ENCODE results near the gene ZNF532. TPM values are rescaled to one million over a fixed set of nuclear protein-coding genes. Genes with fewer than 3 reads are reported as not detected.

Gene ZNF532
- total RNA-seq (ENCODE audit: low replicate concordance) = 121 and 137 TPM in 2 replicates

GRCh38 chr18:58864146-58865032 lies at the start of gene ZNF532:
ZNF532 (plus strand) TSS chr18:58864877. CDS start in a region left out here.
- Histone ChIP-seq H2AFZ (replicated peaks) (no peak within 1 kb of the TSS), H3F3A (ENCODE audit: low read depth) (peaks cover 71% of the 10 kb centered on the region), H3K4me1 (peaks cover 73% of the 10 kb centered on the region), H3K79me2 (ENCODE audit: low read depth) (peaks cover 74% of the 10 kb centered on the region), H3K36me3 (peaks cover 17% of the 10 kb centered on the region), H3K27ac (peak within 1 kb of the TSS; percentile 98), H4K20me1 (ENCODE audit: low read depth) (peaks cover 30% of the 10 kb centered on the region), H3K9ac (peak within 1 kb of the TSS; percentile 41), H3K9me3 (ENCODE audit: low read depth) (peaks cover 9% of the 10 kb centered on the region), H3K4me3 (peak within 1 kb of the TSS; percentile 54), H3K27me3 (no peaks in the 10 kb centered on the region), H3K4me2 (peak within 1 kb of the TSS; percentile 81)
- TF ChIP-seq EZH2phosphoT487 (IDR thresholded peaks at IDR 0.05) = no peak
- no peak for TF ChIP-seq CTCF (IDR thresholded peaks at IDR 0.05)
- no peak for TF ChIP-seq EZH2 (IDR thresholded peaks at IDR 0.05)
- Mint-ChIP-seq H3K4me1 (peaks cover 82% of the 10 kb centered on the region), H3K4me3 (peak within 1 kb of the TSS; percentile 87), H3K9me3 (peaks cover 10% of the 10 kb centered on the region), H3K36me3 (peaks cover 41% of the 10 kb centered on the region), H3K27me3 (ENCODE audit: insufficient read depth, low read depth) (peaks cover 3% of the 10 kb centered on the region), H3K27ac (peak within 1 kb of the TSS; percentile 100)
- peak; percentile 84 for DNase-seq (ENCODE audit: low spot score)

- Mint-ChIP-seq H3K9me3 (peaks cover 5% of the 10 kb centered on the region), H3K36me3 (peaks cover 3% of the 10 kb centered on the region), H3K4me3 (no peak overlapping the region), H3K27me3 (ENCODE audit: insufficient read depth, low read depth) (peaks cover 7% of the 10 kb centered on the region), H3K27ac (peak overlapping the region; percentile 4), H3K4me1 (peaks cover 30% of the 10 kb centered on the region)
- Histone ChIP-seq H3K27me3 (no peaks in the 10 kb centered on the region), H3K4me3 (no peak overlapping the region), H3K4me1 (peaks cover 4% of the 10 kb centered on the region), H3K4me2 (no peak overlapping the region), H3K79me2 (ENCODE audit: low read depth) (no peaks in the 10 kb centered on the region), H3K9ac (no peak overlapping the region), H4K20me1 (ENCODE audit: low read depth) (no peaks in the 10 kb centered on the region), H3F3A (ENCODE audit: low read depth) (peaks cover 6% of the 10 kb centered on the region), H2AFZ (replicated peaks) (peak overlapping the region; percentile 44), H3K9me3 (ENCODE audit: low read depth) (no peaks in the 10 kb centered on the region), H3K27ac (no peak overlapping the region), H3K36me3 (no peaks in the 10 kb centered on the region)
- no peak for TF ChIP-seq EZH2 (IDR thresholded peaks at IDR 0.05)
- no peak for TF ChIP-seq CTCF (IDR thresholded peaks at IDR 0.05)
- no peak for TF ChIP-seq EZH2phosphoT487 (IDR thresholded peaks at IDR 0.05)
- DNase-seq (ENCODE audit: low spot score) = no peak
These were observed 45.6 kb upstream of the ZNF532 start for GRCh38 chr18:58819051-58819450.

GRCh38 chr18:58820251-58820650 lies 44.4 kb upstream of the ZNF532 start:
- no peaks in the 10 kb centered on the region for H3K36me3 Mint-ChIP-seq
- peaks cover 3% of the 10 kb centered on the region for H3K27me3 Mint-ChIP-seq (ENCODE audit: insufficient read depth, low read depth)
- H3K27ac Mint-ChIP-seq = peak overlapping the region; percentile 10
- no peak for DNase-seq (ENCODE audit: low spot score)
- TF ChIP-seq EZH2 (IDR thresholded peaks at IDR 0.05) (no peak), CTCF (IDR thresholded peaks at IDR 0.05) (no peak), EZH2phosphoT487 (IDR thresholded peaks at IDR 0.05) (no peak)
- peaks cover 25% of the 10 kb centered on the region for H3K4me1 Mint-ChIP-seq
- Histone ChIP-seq H4K20me1 (ENCODE audit: low read depth) (no peaks in the 10 kb centered on the region), H3K4me3 (no peak overlapping the region), H3K4me2 (no peak overlapping the region), H3K4me1 (peaks cover 4% of the 10 kb centered on the region), H2AFZ (replicated peaks) (no peak overlapping the region), H3K36me3 (no peaks in the 10 kb centered on the region), H3K9ac (no peak overlapping the region), H3K9me3 (ENCODE audit: low read depth) (no peaks in the 10 kb centered on the region), H3K79me2 (ENCODE audit: low read depth) (no peaks in the 10 kb centered on the region), H3K27me3 (no peaks in the 10 kb centered on the region), H3K27ac (no peak overlapping the region), H3F3A (ENCODE audit: low read depth) (peaks cover 4% of the 10 kb centered on the region)
- peaks cover 3% of the 10 kb centered on the region for H3K9me3 Mint-ChIP-seq
- no peak overlapping the region for H3K4me3 Mint-ChIP-seq
